Endothelial cell of umbilical vein (primary cell): ENCODE data around the gene CACNA1C. TPM values are rescaled to one million over a fixed set of nuclear protein-coding genes. Genes with fewer than 3 reads are reported as not detected.

Experiments used
- BruUV-seq: library from RNA; stranded (reverse); fragments of 400-500 nt; replicated peaks from 2 replicates; lab custom pipeline; 2021; lab: Mats Ljungman, UMichigan
- CTCF ChIA-PET: fragments of 300-600, 350-600 bp; sonication (Branson Sonifier 250); formaldehyde crosslinking; loops from one replicate; lab custom pipeline; 2021; ENCODE audit warnings: antibody characterized with exemption, inconsistent platforms; lab: Charles Lee
- POLR2A ChIA-PET: fragments of 300-600, 350-600 bp; sonication (Branson Sonifier 250); formaldehyde crosslinking; loops from one replicate; lab custom pipeline; 2021; ENCODE audit warnings: antibody characterized with exemption, inconsistent platforms; lab: Charles Lee
- DNase-seq: peaks from one replicate; pipeline ENCODE4 v3.0.0-alpha.2; 2011; ENCODE audit warnings: low read depth, low spot score
- FAIRE-seq: peaks from 2 replicates; lab custom pipeline; 2011; peaks lifted over from hg19 to GRCh38; lab: Jason Lieb, UNC
- H2AFZ ChIP-seq: 2 replicates; pipeline ENCODE4 v1.6.0; 2012; ENCODE audit warnings: low read depth, low read length, control low read depth, inconsistent platforms
- H3K27ac ChIP-seq: 2 replicates; pipeline ENCODE4 v1.5.1; 2011; ENCODE audit warnings: low read depth, mild to moderate bottlenecking, control low read depth, low read length, moderate library complexity; ENCODE audit not compliant: insufficient read depth
- H3K27me3 ChIP-seq, 2 experiments: 2 replicates each; pipeline versions ENCODE4 v1.6.0 to v1.6.1; 2011; ENCODE audit warnings: low read length in 2 of 2, mixed read lengths in 1 of 2; ENCODE audit not compliant: control insufficient read depth in 2 of 2, insufficient read depth in 2 of 2
- H3K36me3 ChIP-seq, 2 experiments: 2 replicates in 1 of 2; 3 replicates in 1 of 2; pipeline ENCODE4 v1.5.1; 2011; ENCODE audit warnings: low read length in 2 of 2, mild to moderate bottlenecking in 1 of 2, moderate library complexity in 1 of 2; ENCODE audit not compliant: control insufficient read depth in 2 of 2, insufficient read depth in 2 of 2; ENCODE audit errors: extremely low read depth in 1 of 2
- H3K4me1 ChIP-seq: 3 replicates; pipeline ENCODE4 v1.5.1; 2011; ENCODE audit warnings: mild to moderate bottlenecking, low read length; ENCODE audit not compliant: control insufficient read depth, insufficient read depth; ENCODE audit errors: extremely low read depth
- H3K4me2 ChIP-seq: 2 replicates; pipeline ENCODE4 v1.6.1; 2011; ENCODE audit warnings: low read length, control low read depth, mixed read lengths; ENCODE audit not compliant: insufficient read depth
- H3K4me3 ChIP-seq, 3 experiments: fragments of 200-600 bp in 1 of 3; sonication (generic), shearing (Covaris generic) in 1 of 3; replicated peaks in 1 of 3; 2 replicates each; pipeline ENCODE4 v1.5.1; 2011 to 2016; ENCODE audit warnings: control low read depth in 3 of 3, low read length in 3 of 3, mild to moderate bottlenecking in 2 of 3, inconsistent platforms in 1 of 3, low read depth in 1 of 3, moderate library complexity in 1 of 3; ENCODE audit not compliant: insufficient read depth in 1 of 3
- H3K79me2 ChIP-seq: 2 replicates; pipeline ENCODE4 v1.6.0; 2012; ENCODE audit warnings: low read length, inconsistent platforms; ENCODE audit not compliant: control insufficient read depth, insufficient read depth
- H3K9ac ChIP-seq: replicated peaks from 2 replicates; pipeline ENCODE3; 2011; ENCODE audit warnings: low read length, control low read depth; ENCODE audit not compliant: insufficient read depth; ENCODE audit errors: extremely low read depth
- H3K9me1 ChIP-seq: replicated peaks from 3 replicates; pipeline ENCODE4 v1.6.0; 2011; ENCODE audit warnings: mild to moderate bottlenecking, low read length; ENCODE audit not compliant: control insufficient read depth, insufficient read depth; ENCODE audit errors: extremely low read depth
- H3K9me3 ChIP-seq: replicated peaks from 2 replicates; pipeline ENCODE4 v1.5.1; 2012; ENCODE audit warnings: low read length, inconsistent platforms; ENCODE audit not compliant: control insufficient read depth, insufficient read depth
- H4K20me1 ChIP-seq: replicated peaks from 2 replicates; pipeline ENCODE3; 2011; ENCODE audit warnings: mild to moderate bottlenecking, low read length; ENCODE audit not compliant: control insufficient read depth, insufficient read depth; ENCODE audit errors: extremely low read depth
- CTCF ChIP-seq, 2 donors: IDR thresholded peaks; 1 replicate in 1 of 2; 2 replicates in 1 of 2; pipeline ENCODE4 v1.5.1; 2011; ENCODE audit warnings: low read length in 2 of 2, mild to moderate bottlenecking in 2 of 2, moderate library complexity in 2 of 2, control low read depth in 1 of 2, inconsistent platforms in 1 of 2, low read depth in 1 of 2; ENCODE audit not compliant: insufficient read depth in 1 of 2; ENCODE audit errors: extremely low read depth in 1 of 2
- EZH2 ChIP-seq: IDR thresholded peaks from 2 replicates; pipeline ENCODE4 v1.6.1; 2012; ENCODE audit warnings: borderline replicate concordance, low read depth, mild to moderate bottlenecking, moderate library complexity, low read length, inconsistent platforms; ENCODE audit not compliant: severe bottlenecking
- FOS ChIP-seq: IDR thresholded peaks from 2 replicates; pipeline ENCODE4 v1.6.1; 2011; ENCODE audit warnings: mild to moderate bottlenecking, low read length, moderate library complexity, borderline replicate concordance; ENCODE audit not compliant: insufficient read depth
- GATA2 ChIP-seq: IDR thresholded peaks from 2 replicates; pipeline ENCODE4 v1.7.0; 2011; ENCODE audit warnings: low read depth, mild to moderate bottlenecking, moderate library complexity, mixed read lengths, low read length; ENCODE audit not compliant: insufficient read length, insufficient read depth
- JUN ChIP-seq: IDR thresholded peaks from 2 replicates; pipeline ENCODE4 v1.6.1; 2011; ENCODE audit warnings: borderline replicate concordance, low read depth; ENCODE audit not compliant: insufficient read length, insufficient read depth
- MAX ChIP-seq: IDR thresholded peaks from 2 replicates; pipeline ENCODE4 v1.6.1; 2011; ENCODE audit not compliant: insufficient read depth, insufficient read length
- MYC ChIP-seq: IDR thresholded peaks from one replicate; pipeline ENCODE4 v1.6.1; 2011; ENCODE audit warnings: mild to moderate bottlenecking, low read depth, low read length
- POLR2A ChIP-seq: IDR thresholded peaks from 2 replicates; pipeline ENCODE4 v1.6.1; 2012; ENCODE audit warnings: low read depth, mild to moderate bottlenecking, control low read depth, low read length
- POLR2AphosphoS5 ChIP-seq: IDR thresholded peaks from 2 replicates; pipeline ENCODE4 v1.6.1; 2012; ENCODE audit warnings: low read depth, mild to moderate bottlenecking, control low read depth, low read length, moderate library complexity; ENCODE audit not compliant: insufficient read depth
- dilution Hi-C: fragments of 300-500 bp; cut with MboI; formaldehyde crosslinking; loops from one replicate; pipeline ENCODE4 v1.15.0; 2019; ENCODE audit warnings: low sequenced_read_pairs; ENCODE audit not compliant: extremely low pct_ligation_motif_present
- intact Hi-C: fragments of 100-400 bp; cut with micrococcal nuclease; formaldehyde crosslinking; loops from one replicate; pipeline ENCODE4 v1.10.0; 2022
- polyA plus RNA-seq, 4 experiments: library from polyadenylated mRNA; depleted of rRNA in 3 of 4; stranded (reverse) in 3 of 4; unstranded in 1 of 4; fragments of >200 nt; gene quantifications; 2 replicates each; pipeline versions ENCODE4 v1.2.1 to v1.2.3, GENCODE V29; 2011 to 2012; ENCODE audit warnings: missing spikeins in 1 of 4
- total RNA-seq: library from RNA; stranded (reverse); gene quantifications from 2 replicates; pipeline ENCODE4 v1.2.3, GENCODE V29; 2021

Gene CACNA1C
- total and polyA plus RNA-seq, 2 donors (not counting 3 experiments of a cell fraction or from before 2014, with no cell fraction given): not detected

GRCh38 chr12:2334689-2335088, 281.9 kb downstream of the CACNA1C start:
- no peak for DNase-seq
- CTCF ChIA-PET: interaction anchor here (0.8 kb wide), 1 partner anchor 60 kb away, joined by 3 read pairs; no protein-coding TSS in a partner anchor
- Histone ChIP-seq H3K36me3 (no peaks in the 10 kb centered on the region), H3K9me1 (no peaks in the 10 kb centered on the region), H3K4me3 (no peak overlapping the region), H3K9me3 (no peaks in the 10 kb centered on the region), H3K79me2 (no peaks in the 10 kb centered on the region), H3K27ac (peak overlapping the region; percentile 50), H3K4me2 (peak overlapping the region; percentile 2), H3K27me3 (no peaks in the 10 kb centered on the region), H3K4me1 (peaks cover 41% of the 10 kb centered on the region), H3K9ac (no peak overlapping the region), H4K20me1 (no peaks in the 10 kb centered on the region), H2AFZ (peak overlapping the region; percentile 19)
- dilution Hi-C loops (no loop called here), intact Hi-C loops (loop anchor here (1.0 to 5.0 kb wide), 2 partner anchors 10 to 63 kb away; no protein-coding TSS in a partner anchor)
- no peak for TF ChIP-seq POLR2AphosphoS5
- TF ChIP-seq POLR2A: no peak
- TF ChIP-seq GATA2: no peak
- no peak for TF ChIP-seq FOS
- no peak for TF ChIP-seq MAX
- no peak for TF ChIP-seq JUN
- TF ChIP-seq EZH2: no peak
- TF ChIP-seq MYC: no peak
- no peak for TF ChIP-seq CTCF (IDR thresholded peaks at IDR 0.05; ENCODE audit: extremely low read depth in 1 of 2, insufficient read depth in 1 of 2, low read depth in 1 of 2, low read length in 2 of 2)
- POLR2A ChIA-PET: no interaction called here
- FAIRE-seq: peak; percentile 12
- no TSS peak for BruUV-seq
